K562 (cell line): Measurements from ENCODE around the gene IL4R. TPM values are rescaled to one million over a fixed set of nuclear protein-coding genes. Genes with fewer than 3 reads are reported as not detected.
"Not testable (repeated sequence)": the region's sequence is repeated elsewhere in the genome, so short reads cannot be mapped to it uniquely, and the experiment has no call there.

ENCODE experiments used
- ATAC-seq: fragments of 200-7000 bp; cut with Tn5 transposase; 3 replicates; pipeline ENCODE4 v1.9.1; 2020; ENCODE audit warnings: moderate library complexity
- BruUV-seq: library from RNA; stranded (reverse); fragments of 400-500 nt; replicated peaks from 2 replicates; lab custom pipeline; 2021; lab: Mats Ljungman, UMichigan
- CTCF ChIA-PET: fragments of 300-600 bp; formaldehyde crosslinking; extraction: SDS; loops from one replicate; lab custom pipeline; 2021; ENCODE audit warnings: low intra/inter-chr PET ratio; lab: Yijun Ruan, JAX
- POLR2A ChIA-PET: fragments of 300-600, 350-650 bp; sonication (Branson Sonifier 250); formaldehyde crosslinking; extraction: SDS; loops from one replicate; lab custom pipeline; 2021; ENCODE audit warnings: antibody characterized with exemption, inconsistent platforms; lab: Yijun Ruan, JAX
- DNase-seq, 4 experiments: peaks; one replicate each; pipeline versions ENCODE4 v3.0.0 to v3.0.0-alpha.2; 2011 to 2018; ENCODE audit warnings: low spot score in 3 of 4, mixed read lengths in 3 of 4; ENCODE audit errors: extremely low read depth in 1 of 4
- FAIRE-seq: peaks from 2 replicates; lab custom pipeline; 2011; peaks lifted over from hg19 to GRCh38; lab: Jason Lieb, UNC
- H2AFZ ChIP-seq: 2 replicates; pipeline ENCODE4 v1.6.0; 2011; ENCODE audit warnings: low read depth, low read length, control low read depth, inconsistent platforms
- H3K27ac ChIP-seq: fragments of 200-600 bp; 3 replicates; pipeline ENCODE4 v1.8.0; 2011; ENCODE audit warnings: low read depth, mild to moderate bottlenecking, control low read depth, inconsistent platforms, low read length, moderate library complexity, mixed read lengths; ENCODE audit errors: extremely low read depth
- H3K27me3 ChIP-seq, 2 experiments: fragments of 300-600 bp in 1 of 2; 2 replicates in 1 of 2; 3 replicates in 1 of 2; pipeline versions ENCODE4 v1.6.0 to v1.8.0; 2011; ENCODE audit warnings: inconsistent platforms in 2 of 2, low read length in 2 of 2, mild to moderate bottlenecking in 1 of 2, mixed read lengths in 1 of 2, moderate library complexity in 1 of 2; ENCODE audit not compliant: control insufficient read depth in 2 of 2, insufficient read depth in 2 of 2
- H3K36me3 ChIP-seq: fragments of 300-600 bp; 3 replicates; pipeline ENCODE4 v1.8.0; 2011; ENCODE audit warnings: mild to moderate bottlenecking, low read length, inconsistent platforms; ENCODE audit not compliant: control insufficient read depth, insufficient read depth
- H3K4me1 ChIP-seq, 2 experiments: fragments of 200-600 bp in 1 of 2; replicated peaks in 1 of 2; 2 replicates in 1 of 2; 3 replicates in 1 of 2; pipeline versions ENCODE4 v1.5.1 to v1.8.0; 2011; ENCODE audit warnings: inconsistent platforms in 2 of 2, low read length in 2 of 2, mild to moderate bottlenecking in 1 of 2, mixed read lengths in 1 of 2, moderate library complexity in 1 of 2; ENCODE audit not compliant: control insufficient read depth in 2 of 2, insufficient read depth in 2 of 2
- H3K4me2 ChIP-seq: 2 replicates; pipeline ENCODE4 v1.6.1; 2011; ENCODE audit warnings: low read length, control low read depth, inconsistent platforms, mixed read lengths; ENCODE audit not compliant: insufficient read depth
- H3K4me3 ChIP-seq: fragments of 200-600 bp; sonication (generic), shearing (Covaris generic); 2 replicates; pipeline ENCODE4 v1.5.1; 2016; ENCODE audit warnings: control low read depth, inconsistent platforms
- H3K79me2 ChIP-seq: fragments of 200-600 bp; 3 replicates; pipeline ENCODE4 v1.8.0; 2011; ENCODE audit warnings: low read length, inconsistent platforms; ENCODE audit not compliant: control insufficient read depth, insufficient read depth
- H3K9ac ChIP-seq, 2 experiments: 2 replicates each; pipeline versions ENCODE4 v1.6.0 to v1.6.1; 2011; ENCODE audit warnings: low read depth in 2 of 2, low read length in 2 of 2, control low read depth in 1 of 2, inconsistent platforms in 1 of 2, mild to moderate bottlenecking in 1 of 2, mixed read lengths in 1 of 2; ENCODE audit not compliant: insufficient read depth in 1 of 2
- H3K9me1 ChIP-seq: one replicate; pipeline ENCODE4 v1.6.0; 2011; ENCODE audit warnings: inconsistent platforms, mild to moderate bottlenecking, low read length, moderate library complexity; ENCODE audit not compliant: control insufficient read depth, insufficient read depth
- H3K9me3 ChIP-seq: replicated peaks from 2 replicates; pipeline ENCODE4 v1.5.1; 2011; ENCODE audit warnings: low read depth, low read length, inconsistent platforms; ENCODE audit not compliant: control insufficient read depth, insufficient read depth
- H4K20me1 ChIP-seq: replicated peaks from 2 replicates; pipeline ENCODE4 v1.6.1; 2011; ENCODE audit warnings: low read length, inconsistent platforms, mixed read lengths; ENCODE audit not compliant: control insufficient read depth, insufficient read depth
- GATAD2B ChIP-seq: fragments of 450-650 bp; IDR thresholded peaks from 2 replicates; pipeline ENCODE4 v1.6.1; 2017; ENCODE audit warnings: mild to moderate bottlenecking, borderline replicate concordance
- HMGN3 ChIP-seq: IDR thresholded peaks from 2 replicates; pipeline ENCODE4 v1.6.1; 2011; ENCODE audit warnings: borderline replicate concordance, low read depth, mild to moderate bottlenecking, mixed read lengths, low read length; ENCODE audit not compliant: insufficient read length; ENCODE audit errors: extremely low read depth
- MAFG ChIP-seq: fragments of 450-650 bp; conservative IDR thresholded peaks from 2 replicates; pipeline ENCODE4 v1.6.1; 2016; ENCODE audit warnings: missing genetic modification characterization, missing compliant biosample characterization
- ZNF316 ChIP-seq: fragments of 450-650 bp; IDR thresholded peaks from 2 replicates; pipeline ENCODE4 v1.6.1; 2016
- WGBS: fragments of 100-300 bp; shearing (Covaris generic); methylation state at CpG from one replicate; pipeline ENCODE4 v1.1.6; 2016; ENCODE audit warnings: low coverage, mixed read lengths; ENCODE audit not compliant: insufficient coverage; ENCODE audit errors: missing lambda C conversion rate; 5-methylcytosine and 5-hydroxymethylcytosine counted together
- in situ Hi-C: fragments of 300-500 bp; cut with MboI; formaldehyde crosslinking; loops from 4 replicates; pipeline ENCODE4 v1.15.0; 2018; ENCODE audit warnings: inconsistent platforms, mixed read lengths
- intact Hi-C: fragments of 100-400 bp; cut with micrococcal nuclease; formaldehyde crosslinking; loops from 2 replicates; pipeline ENCODE4 v1.14.2; 2022
- polyA plus RNA-seq, 8 experiments: library from polyadenylated mRNA; depleted of rRNA in 4 of 8; stranded (reverse) in 5 of 8; unstranded in 3 of 8; fragments of >200 nt; fragmentation: Nextera tagmentation in 2 of 8; fragmentation: Illumina TruSeq in 1 of 8; extraction: Ambion mirVana in 2 of 8; extraction: Trizol in 1 of 8; gene quantifications; 2 replicates each; pipeline versions ENCODE4 v1.2.1 to v1.2.3, GENCODE V29; 2011 to 2014; ENCODE audit warnings: inconsistent platforms in 1 of 8, missing spikeins in 1 of 8
- total RNA-seq, 7 experiments: library from RNA; depleted of rRNA in 6 of 7; stranded (reverse); fragments of >200 nt in 6 of 7; fragmentation: Illumina TruSeq in 2 of 7; extraction: Trizol in 2 of 7; gene quantifications; 2 replicates each; pipeline versions ENCODE4 v1.2.1 to v1.2.3, GENCODE V29; 2011 to 2021; ENCODE audit warnings: low replicate concordance in 1 of 7
- TF ChIP-seq, protein P1 (sequence below), 2 experiments: fragments of 450-650 bp in 1 of 2; sonication (generic) in 1 of 2; formaldehyde crosslinking; conservative IDR thresholded peaks; 2 replicates each; pipeline versions ENCODE4 v1.4.0 to v1.8.1; 2020 to 2022; ENCODE audit warnings: mild to moderate bottlenecking in 1 of 2, missing genetic modification reagents in 1 of 2

The IL4R gene
- total and polyA plus RNA-seq, 9 of the 15 experiments (the other 6 are each of a cell fraction or from before 2014, with no cell fraction given): 0.17 to 5.8 (median 3.3) TPM

DNA sequence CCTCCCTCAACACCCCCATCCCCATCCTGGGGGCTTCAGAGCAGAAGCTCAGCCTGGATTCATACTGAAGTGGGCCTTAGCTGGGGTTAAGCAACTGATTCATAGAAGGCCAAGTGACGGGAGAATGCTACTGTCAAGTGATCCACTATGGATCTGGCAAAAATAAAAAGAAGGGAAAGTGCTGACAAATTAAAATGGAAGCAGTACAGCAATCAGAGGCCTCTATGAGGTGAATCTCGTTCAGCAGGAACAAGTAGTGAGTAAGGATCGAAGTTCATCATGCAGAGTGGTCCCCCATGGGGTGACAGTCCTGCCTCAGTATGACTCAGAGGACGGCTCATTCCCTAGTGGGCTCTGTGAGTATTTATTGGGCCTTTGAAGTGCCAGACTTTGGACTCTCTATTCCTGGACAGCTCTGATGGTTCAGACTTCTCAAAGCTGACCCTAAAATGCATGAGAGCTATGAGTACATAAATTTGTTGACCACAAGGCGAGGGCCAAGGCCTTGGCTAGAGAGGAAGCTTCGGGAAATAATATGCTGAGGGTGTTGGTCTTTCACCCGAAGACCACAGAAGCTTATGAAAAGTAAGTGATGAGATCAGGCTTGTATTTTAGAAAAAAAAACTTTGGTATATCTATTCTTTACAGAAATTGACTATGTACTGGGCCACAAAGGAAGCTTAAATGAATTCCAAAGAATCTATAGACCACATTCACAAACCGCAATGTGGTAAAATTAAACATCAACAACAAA, 39.9 kb upstream of the IL4R start:
- intact Hi-C loops (no loop called here), in situ Hi-C loops (no loop called here)
- no peak for FAIRE-seq
- H3K27ac ChIP-seq: no peak overlapping the region
- ATAC-seq: no peak
- no peak overlapping the region for H3K4me3 ChIP-seq
- H3K4me1 ChIP-seq: peaks cover 2 to 7% of the 10 kb centered on the region in 2 experiments; a peak in 3 of 5 replicates
- ChIA-PET POLR2A (interaction anchor here (0.6 kb wide), 1 partner anchor 308 kb away, joined by 3 read pairs; no protein-coding TSS in a partner anchor), CTCF (no interaction called here)
- TF ChIP-seq MAFG (tag) (0 out of 2 replicates have a peak, but pooled peaks have one; percentile 15), GATAD2B (no peak), ZNF316 (peak; percentile 46), HMGN3 (no peak)
- TF ChIP-seq, protein P1, sequence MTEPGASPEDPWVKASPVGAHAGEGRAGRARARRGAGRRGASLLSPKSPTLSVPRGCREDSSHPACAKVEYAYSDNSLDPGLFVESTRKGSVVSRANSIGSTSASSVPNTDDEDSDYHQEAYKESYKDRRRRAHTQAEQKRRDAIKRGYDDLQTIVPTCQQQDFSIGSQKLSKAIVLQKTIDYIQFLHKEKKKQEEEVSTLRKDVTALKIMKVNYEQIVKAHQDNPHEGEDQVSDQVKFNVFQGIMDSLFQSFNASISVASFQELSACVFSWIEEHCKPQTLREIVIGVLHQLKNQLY (CRISPR knock-in tag; conservative IDR thresholded peaks at IDR 0.05): no peak
- H3K36me3 ChIP-seq: no peaks in the 10 kb centered on the region
- H3K9me1 ChIP-seq: no peaks in the 10 kb centered on the region
- H3K9ac ChIP-seq: no peak overlapping the region
- no peak for DNase-seq
- peaks cover 0 to 3% of the 10 kb centered on the region in 2 experiments; a peak in 1 of 5 replicates for H3K27me3 ChIP-seq
- H3K79me2 ChIP-seq: peaks cover 10% of the 10 kb centered on the region
- no peaks in the 10 kb centered on the region for H3K9me3 ChIP-seq
- no peaks in the 10 kb centered on the region for H4K20me1 ChIP-seq
- no peak overlapping the region for H2AFZ ChIP-seq
- BruUV-seq: no TSS peak
- no peak overlapping the region for H3K4me2 ChIP-seq
- WGBS: 61% methylated on average over 8 of the region's 8 CpGs

DNA sequence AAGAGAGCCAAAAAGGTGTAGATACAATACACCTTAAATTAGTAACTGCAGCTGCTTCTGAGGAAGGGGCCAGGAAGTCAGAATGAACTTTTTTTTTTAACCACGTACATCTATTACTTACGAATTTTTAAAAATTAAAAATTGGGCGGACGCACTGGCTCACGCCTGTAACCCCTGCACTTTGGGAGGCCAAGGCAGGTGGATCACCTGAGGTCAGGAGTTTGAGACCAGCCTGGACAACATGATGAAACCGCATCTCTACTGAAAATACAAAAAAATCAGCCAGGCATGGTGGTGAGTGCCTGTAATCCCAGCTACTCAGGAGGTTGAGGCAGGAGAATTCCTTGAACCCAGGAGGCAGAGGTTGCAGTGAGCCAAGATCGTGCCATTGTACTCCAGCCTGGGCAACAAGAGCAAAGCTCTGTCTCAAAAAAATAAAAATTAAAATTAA, 39.3 kb upstream of the IL4R start:
- H4K20me1 ChIP-seq, H2AFZ ChIP-seq, H3K9ac ChIP-seq, H3K9me1 ChIP-seq, intact Hi-C loops, ATAC-seq, CTCF ChIA-PET, H3K79me2 ChIP-seq, FAIRE-seq, in situ Hi-C loops, H3K4me3 ChIP-seq, H3K4me2 ChIP-seq, H3K4me1 ChIP-seq, H3K36me3 ChIP-seq, DNase-seq, H3K9me3 ChIP-seq, BruUV-seq, H3K27ac ChIP-seq, H3K27me3 ChIP-seq: not testable (repeated sequence)
- WGBS: 54% methylated on average over 7 of the region's 7 CpGs
- POLR2A ChIA-PET: interaction anchor here (0.5 to 0.6 kb wide), 2 partner anchors 95 to 309 kb away, joined by 3 read pairs; no protein-coding TSS in a partner anchor
